Measurements from ENCODE around the gene DUSP22.
"Not testable (repeated sequence)": the region's sequence is repeated elsewhere in the genome, so short reads cannot be mapped to it uniquely, and the experiment has no call there.

The DUSP22 gene

DNA sequence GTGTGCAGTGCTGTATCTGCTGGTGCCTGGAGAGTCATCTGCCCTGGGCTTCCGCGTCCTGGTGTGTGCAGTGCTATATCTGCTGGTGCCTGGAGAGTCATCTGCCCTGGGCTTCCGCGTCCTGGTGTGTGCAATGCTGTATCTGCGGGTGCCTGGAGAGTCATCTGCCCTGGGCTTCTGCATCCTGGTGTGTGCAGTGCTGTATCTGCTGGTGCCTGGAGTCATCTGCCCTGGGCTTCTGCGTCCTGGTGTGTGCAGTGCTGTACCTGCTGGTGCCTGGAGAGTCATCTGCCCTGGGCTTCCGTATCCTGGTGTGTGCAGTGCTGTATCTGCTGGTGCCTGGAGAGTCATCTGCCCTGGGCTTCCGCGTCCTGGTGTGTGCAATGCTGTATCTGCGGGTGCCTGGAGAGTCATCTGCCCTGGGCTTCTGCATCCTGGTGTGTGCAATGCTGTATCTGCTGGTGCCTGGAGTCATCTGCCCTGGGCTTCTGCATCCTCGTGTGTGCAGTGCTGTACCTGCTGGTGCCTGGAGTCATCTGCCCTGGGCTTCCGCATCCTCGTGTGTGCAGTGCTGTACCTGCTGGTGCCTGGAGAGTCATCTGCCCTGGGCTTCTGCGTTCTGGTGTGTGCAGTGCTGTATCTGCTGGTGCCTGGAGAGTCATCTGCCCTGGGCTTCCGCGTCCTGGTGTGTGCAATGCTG lies 33.0 kb downstream of the DUSP22 start:
- not testable (repeated sequence) for H3K27ac ChIP-seq (ENCODE audit: low read depth, low read length); H3K79me2 ChIP-seq (ENCODE audit: control insufficient read depth, insufficient read depth, low read length, unreplicated experiment); H3K4me3 ChIP-seq (ENCODE audit: low read depth, low read length); H3K27me3 ChIP-seq (ENCODE audit: insufficient read depth, low read length); H3K36me3 ChIP-seq (ENCODE audit: insufficient read depth, low read length); H2AFZ ChIP-seq (ENCODE audit: low read length, unreplicated experiment)
- H3K4me1 ChIP-seq (ENCODE audit: control insufficient read depth, insufficient read depth, low read length, unreplicated experiment) = peaks cover 18% of the 10 kb centered on the region

DNA sequence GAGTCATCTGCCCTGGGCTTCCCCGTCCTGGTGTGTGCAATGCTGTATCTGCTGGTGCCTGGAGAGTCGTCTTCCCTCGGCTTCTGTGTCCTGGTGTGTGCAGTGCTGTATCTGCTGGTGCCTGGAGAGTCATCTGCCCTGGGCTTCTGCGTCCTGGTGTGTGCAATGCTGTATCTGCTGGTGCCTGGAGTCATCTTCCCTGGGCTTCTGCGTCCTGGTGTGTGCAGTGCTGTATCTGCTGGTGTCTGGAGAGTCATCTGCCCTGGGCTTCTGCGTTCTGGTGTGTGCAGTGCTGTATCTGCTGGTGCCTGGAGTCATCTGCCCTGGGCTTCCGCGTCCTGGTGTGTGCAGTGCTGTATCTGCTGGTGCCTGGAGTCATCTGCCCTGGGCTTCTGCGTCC lies 33.8 kb downstream of the DUSP22 start:
- H3K4me3 ChIP-seq (ENCODE audit: low read depth, low read length); H2AFZ ChIP-seq (ENCODE audit: low read length, unreplicated experiment); H3K79me2 ChIP-seq (ENCODE audit: control insufficient read depth, insufficient read depth, low read length, unreplicated experiment); H3K36me3 ChIP-seq (ENCODE audit: insufficient read depth, low read length); H3K27ac ChIP-seq (ENCODE audit: low read depth, low read length); H3K27me3 ChIP-seq (ENCODE audit: insufficient read depth, low read length): not testable (repeated sequence)
- H3K4me1 ChIP-seq (ENCODE audit: control insufficient read depth, insufficient read depth, low read length, unreplicated experiment) = peaks cover 18% of the 10 kb centered on the region

DNA sequence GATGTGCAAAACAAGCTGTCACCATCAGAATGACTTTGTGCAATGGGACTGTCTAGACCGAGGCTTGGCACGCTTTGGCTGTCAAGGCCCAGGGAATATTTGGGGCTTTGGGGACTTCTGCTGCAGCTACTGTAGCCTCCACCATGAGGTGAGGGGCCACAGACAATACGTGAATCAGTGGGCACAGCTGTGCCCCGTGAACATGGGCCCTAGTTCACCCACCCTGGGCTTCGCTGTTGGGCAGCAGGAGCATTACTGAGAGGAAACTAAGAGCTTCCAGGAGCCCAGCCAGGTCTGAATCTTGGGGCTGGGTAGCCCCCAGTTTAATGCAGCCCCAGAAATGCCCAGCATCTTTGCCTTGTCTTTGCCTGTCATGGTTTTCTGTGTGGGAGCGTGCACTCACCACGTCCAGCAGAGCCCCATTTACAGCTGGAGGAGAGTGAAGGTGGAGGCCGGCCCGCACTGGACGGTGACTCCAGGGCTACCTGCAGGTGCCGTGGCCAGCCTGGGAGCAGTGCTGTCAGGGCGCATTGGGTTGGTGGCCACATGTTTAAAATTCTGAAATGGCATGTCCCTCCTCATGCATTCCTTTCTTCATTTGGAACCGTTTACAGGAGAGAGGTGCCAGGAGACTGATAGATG lies 34.7 kb downstream of the DUSP22 start:
- H3K4me1 ChIP-seq (ENCODE audit: control insufficient read depth, insufficient read depth, low read length, unreplicated experiment) = peaks cover 18% of the 10 kb centered on the region
- peak overlapping the region; percentile 58 for H3K4me3 ChIP-seq (ENCODE audit: low read depth, low read length)
- no peaks in the 10 kb centered on the region for H3K36me3 ChIP-seq (ENCODE audit: insufficient read depth, low read length)
- no peaks in the 10 kb centered on the region for H3K79me2 ChIP-seq (ENCODE audit: control insufficient read depth, insufficient read depth, low read length, unreplicated experiment)
- no peaks in the 10 kb centered on the region for H3K27me3 ChIP-seq (ENCODE audit: insufficient read depth, low read length)
- H3K27ac ChIP-seq (ENCODE audit: low read depth, low read length) = peak overlapping the region; percentile 61
- H2AFZ ChIP-seq (ENCODE audit: low read length, unreplicated experiment) = no peak overlapping the region

DNA sequence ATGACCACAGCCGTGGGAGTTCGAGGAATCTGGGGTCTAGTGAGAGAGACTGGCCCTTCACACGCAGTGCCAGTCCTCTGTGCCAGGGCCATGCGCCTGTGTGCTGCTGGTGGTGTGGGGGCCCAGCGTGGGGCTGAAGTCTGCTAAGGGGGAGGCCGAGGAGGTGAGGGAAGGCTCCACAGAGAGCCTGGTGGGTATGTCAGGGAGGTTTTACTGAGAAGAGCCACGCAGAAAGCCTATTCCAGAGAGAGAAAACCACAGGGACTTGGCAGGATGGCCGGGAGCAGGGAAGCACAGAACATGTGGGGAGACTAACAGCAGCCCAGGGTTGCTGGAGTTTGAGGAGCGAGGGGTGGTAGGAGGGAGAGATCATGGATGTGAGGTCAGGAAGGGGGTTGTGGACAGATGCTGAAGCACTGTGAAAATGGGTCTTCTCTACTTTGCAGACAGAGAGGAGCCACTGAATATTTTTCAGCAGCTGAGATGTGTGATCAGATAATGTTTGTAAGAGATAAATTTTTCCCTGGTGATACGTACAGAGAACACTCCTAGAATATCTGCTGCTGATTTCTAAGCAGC lies 35.3 kb downstream of the DUSP22 start:
- H3K36me3 ChIP-seq (ENCODE audit: insufficient read depth, low read length) = no peaks in the 10 kb centered on the region
- H2AFZ ChIP-seq (ENCODE audit: low read length, unreplicated experiment) = peak overlapping the region; percentile 17
- peak overlapping the region; percentile 61 for H3K27ac ChIP-seq (ENCODE audit: low read depth, low read length)
- no peaks in the 10 kb centered on the region for H3K79me2 ChIP-seq (ENCODE audit: control insufficient read depth, insufficient read depth, low read length, unreplicated experiment)
- peaks cover 25% of the 10 kb centered on the region for H3K4me1 ChIP-seq (ENCODE audit: control insufficient read depth, insufficient read depth, low read length, unreplicated experiment)
- peak overlapping the region; percentile 58 for H3K4me3 ChIP-seq (ENCODE audit: low read depth, low read length)
- H3K27me3 ChIP-seq (ENCODE audit: insufficient read depth, low read length) = no peaks in the 10 kb centered on the region

DNA sequence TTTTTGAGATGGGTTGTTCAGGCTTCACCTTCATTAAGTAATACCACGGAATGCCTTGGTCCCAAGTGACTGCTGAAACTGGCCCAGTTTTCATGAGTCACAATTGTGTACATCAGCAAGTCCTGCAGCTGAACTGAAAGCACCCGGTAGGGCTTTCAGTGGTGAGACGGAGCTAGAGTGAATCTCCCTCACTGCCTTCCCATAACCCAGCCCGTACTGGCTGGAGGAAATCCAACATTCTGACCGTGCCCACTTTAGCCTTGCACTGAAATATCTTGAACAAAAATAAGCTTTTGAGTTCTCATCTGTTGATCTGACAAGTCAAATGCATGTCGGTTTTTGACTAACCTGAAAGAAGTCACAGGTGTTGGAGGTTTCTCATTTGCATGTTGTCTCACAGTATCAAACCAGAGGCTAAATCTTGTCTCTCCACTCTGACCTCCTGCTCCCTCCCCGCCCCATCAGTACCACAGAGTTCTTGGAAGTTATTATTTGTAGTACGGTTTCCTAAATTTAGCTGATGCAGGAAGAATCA lies 35.9 kb downstream of the DUSP22 start:
- no peak overlapping the region for H2AFZ ChIP-seq (ENCODE audit: low read length, unreplicated experiment)
- peak overlapping the region; percentile 61 for H3K27ac ChIP-seq (ENCODE audit: low read depth, low read length)
- H3K4me1 ChIP-seq (ENCODE audit: control insufficient read depth, insufficient read depth, low read length, unreplicated experiment) = peaks cover 30% of the 10 kb centered on the region

DNA sequence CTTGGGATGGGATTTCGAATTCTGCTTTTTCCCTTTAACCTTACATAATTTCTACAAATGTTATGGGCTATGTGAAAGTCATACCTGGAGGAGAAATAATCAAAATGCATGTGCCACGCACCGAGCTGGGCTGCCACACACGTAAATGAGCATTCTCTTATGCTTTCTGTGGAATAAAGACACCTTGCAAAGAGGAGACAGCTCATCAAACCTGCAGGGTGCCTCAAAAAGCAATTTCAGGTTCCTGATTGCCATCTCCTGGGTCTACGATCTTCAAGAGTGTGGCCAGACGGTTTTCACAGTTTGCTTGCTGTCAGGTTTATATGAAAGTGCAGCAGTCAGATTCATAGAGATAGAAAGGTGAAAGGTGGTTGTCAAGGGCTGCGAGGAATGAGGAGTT lies 36.6 kb downstream of the DUSP22 start:
- Histone ChIP-seq H3K4me3 (ENCODE audit: low read depth, low read length) (no peak overlapping the region), H3K36me3 (ENCODE audit: insufficient read depth, low read length) (no peaks in the 10 kb centered on the region), H3K27me3 (ENCODE audit: insufficient read depth, low read length) (no peaks in the 10 kb centered on the region), H2AFZ (ENCODE audit: low read length, unreplicated experiment) (no peak overlapping the region), H3K79me2 (ENCODE audit: control insufficient read depth, insufficient read depth, low read length, unreplicated experiment) (no peaks in the 10 kb centered on the region), H3K27ac (ENCODE audit: low read depth, low read length) (no peak overlapping the region), H3K4me1 (ENCODE audit: control insufficient read depth, insufficient read depth, low read length, unreplicated experiment) (peaks cover 36% of the 10 kb centered on the region)

More for the DNA sequence above, 35.9 kb downstream of the DUSP22 start:
- H3K4me3 ChIP-seq (ENCODE audit: low read depth, low read length) = peak overlapping the region; percentile 58
- no peaks in the 10 kb centered on the region for H3K36me3 ChIP-seq (ENCODE audit: insufficient read depth, low read length)
- H3K79me2 ChIP-seq (ENCODE audit: control insufficient read depth, insufficient read depth, low read length, unreplicated experiment) = no peaks in the 10 kb centered on the region
- no peaks in the 10 kb centered on the region for H3K27me3 ChIP-seq (ENCODE audit: insufficient read depth, low read length)

DNA sequence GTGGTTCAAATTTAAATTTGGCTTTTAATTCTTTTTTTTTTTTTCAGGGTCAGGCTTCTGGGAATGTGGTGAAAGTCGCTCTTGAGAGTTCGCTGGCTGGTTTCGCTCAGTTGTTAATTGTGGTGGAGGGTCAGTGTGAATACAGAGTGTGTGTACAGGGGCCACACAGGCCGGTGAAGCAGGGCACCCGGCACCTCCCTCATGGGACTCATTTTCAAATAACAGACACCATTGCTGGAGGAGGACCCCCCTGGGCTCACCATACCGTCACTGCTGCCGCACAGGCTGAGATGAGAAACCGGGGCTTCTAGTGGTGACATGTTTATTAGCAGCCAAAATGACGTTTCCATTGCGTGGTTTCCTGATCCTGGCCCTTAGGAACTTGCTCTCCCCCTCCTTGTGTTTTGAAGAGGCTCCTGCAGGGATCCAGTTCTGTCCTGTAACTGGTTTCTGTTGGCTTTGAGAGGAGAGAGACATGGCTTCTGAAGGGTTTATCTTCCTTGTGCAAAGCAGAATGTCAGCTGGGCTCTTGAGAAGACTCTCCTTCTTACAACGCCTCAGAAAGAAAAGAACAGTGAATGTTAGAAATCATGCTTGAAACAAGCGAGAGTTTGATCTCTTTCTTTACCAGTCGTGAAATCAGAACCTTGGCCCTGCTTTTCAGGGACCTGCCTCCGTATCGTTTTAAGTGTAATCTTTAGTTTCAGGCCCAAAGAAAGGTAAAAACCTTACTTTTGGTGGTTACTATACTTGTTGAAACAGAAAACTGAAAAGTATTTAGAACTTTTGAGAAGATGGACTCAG lies 37.8 kb downstream of the DUSP22 start:
- H3K4me3 ChIP-seq (ENCODE audit: low read depth, low read length) = no peak overlapping the region
- H3K27me3 ChIP-seq (ENCODE audit: insufficient read depth, low read length) = no peaks in the 10 kb centered on the region
- no peak overlapping the region for H2AFZ ChIP-seq (ENCODE audit: low read length, unreplicated experiment)
- H3K79me2 ChIP-seq (ENCODE audit: control insufficient read depth, insufficient read depth, low read length, unreplicated experiment) = no peaks in the 10 kb centered on the region
- H3K36me3 ChIP-seq (ENCODE audit: insufficient read depth, low read length) = no peaks in the 10 kb centered on the region
- peaks cover 36% of the 10 kb centered on the region for H3K4me1 ChIP-seq (ENCODE audit: control insufficient read depth, insufficient read depth, low read length, unreplicated experiment)
- H3K27ac ChIP-seq (ENCODE audit: low read depth, low read length) = no peak overlapping the region

DNA sequence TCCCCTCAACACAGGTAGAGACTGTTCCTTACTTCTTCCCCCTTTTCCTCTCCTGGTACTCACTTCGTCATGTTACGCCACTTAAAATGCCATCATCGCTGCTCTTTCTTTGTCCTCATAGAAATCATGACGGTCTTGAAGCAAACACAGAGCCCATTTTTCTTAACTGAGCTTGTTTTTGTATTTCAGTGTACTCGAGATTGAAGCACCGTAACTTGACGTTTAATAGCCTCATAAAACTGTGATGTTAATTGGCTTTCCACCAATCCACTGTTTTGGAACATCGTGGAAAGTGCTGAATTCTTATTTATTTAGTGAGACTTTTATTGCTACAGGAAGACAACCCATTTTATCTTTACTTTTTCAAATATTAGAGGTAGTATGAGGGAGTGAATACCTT lies 38.7 kb downstream of the DUSP22 start:
- Histone ChIP-seq H3K36me3 (ENCODE audit: insufficient read depth, low read length) (no peaks in the 10 kb centered on the region), H3K27me3 (ENCODE audit: insufficient read depth, low read length) (no peaks in the 10 kb centered on the region), H2AFZ (ENCODE audit: low read length, unreplicated experiment) (no peak overlapping the region), H3K79me2 (ENCODE audit: control insufficient read depth, insufficient read depth, low read length, unreplicated experiment) (no peaks in the 10 kb centered on the region), H3K4me3 (ENCODE audit: low read depth, low read length) (no peak overlapping the region), H3K27ac (ENCODE audit: low read depth, low read length) (no peak overlapping the region), H3K4me1 (ENCODE audit: control insufficient read depth, insufficient read depth, low read length, unreplicated experiment) (peaks cover 36% of the 10 kb centered on the region)

DNA sequence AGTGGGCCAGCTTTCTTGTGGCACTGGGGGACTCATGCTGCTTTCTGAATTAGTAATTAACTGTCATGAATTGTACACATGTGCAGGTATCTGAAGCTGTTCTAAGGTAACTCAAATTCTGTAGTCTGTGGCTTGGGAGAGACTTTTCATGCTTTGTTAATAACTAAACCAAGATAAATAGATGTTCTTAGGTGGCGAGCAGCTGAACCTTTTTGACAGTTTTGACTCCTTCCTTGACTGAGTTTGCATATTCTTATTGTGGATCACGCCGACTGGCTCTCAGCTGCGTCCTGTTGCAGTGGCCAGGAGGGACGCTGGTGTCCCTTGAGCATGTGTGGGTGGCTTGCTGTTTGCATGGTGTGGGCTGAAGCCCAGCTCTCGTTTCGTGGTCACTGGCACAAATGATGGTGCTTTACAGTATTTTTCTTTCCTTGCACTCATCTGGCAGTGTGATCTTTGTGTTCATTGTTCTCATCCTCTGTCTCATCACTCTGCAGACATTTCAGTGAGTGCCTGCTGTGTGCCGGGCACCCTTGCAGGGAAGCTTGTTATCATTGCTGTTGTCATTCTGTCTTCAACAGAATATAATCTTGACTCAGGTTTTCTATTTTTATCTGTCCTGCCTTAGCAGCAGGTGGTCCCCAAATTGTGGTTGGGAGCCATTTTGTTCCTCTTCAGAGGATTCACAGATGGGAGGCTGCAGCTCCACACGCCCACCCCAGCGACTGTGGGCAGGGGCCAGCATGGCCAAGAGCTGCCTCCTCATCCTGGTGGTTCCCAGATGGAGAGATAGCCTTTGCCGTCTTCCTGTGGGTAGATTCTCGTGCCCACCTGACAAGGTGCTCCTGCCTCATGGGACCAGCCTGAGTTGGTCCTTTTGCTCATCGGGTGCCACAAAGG lies 39.6 kb downstream of the DUSP22 start:
- Histone ChIP-seq H3K4me1 (ENCODE audit: control insufficient read depth, insufficient read depth, low read length, unreplicated experiment) (peaks cover 36% of the 10 kb centered on the region), H3K4me3 (ENCODE audit: low read depth, low read length) (no peak overlapping the region), H3K36me3 (ENCODE audit: insufficient read depth, low read length) (no peaks in the 10 kb centered on the region), H3K79me2 (ENCODE audit: control insufficient read depth, insufficient read depth, low read length, unreplicated experiment) (no peaks in the 10 kb centered on the region), H3K27ac (ENCODE audit: low read depth, low read length) (no peak overlapping the region), H2AFZ (ENCODE audit: low read length, unreplicated experiment) (no peak overlapping the region), H3K27me3 (ENCODE audit: insufficient read depth, low read length) (no peaks in the 10 kb centered on the region)

DNA sequence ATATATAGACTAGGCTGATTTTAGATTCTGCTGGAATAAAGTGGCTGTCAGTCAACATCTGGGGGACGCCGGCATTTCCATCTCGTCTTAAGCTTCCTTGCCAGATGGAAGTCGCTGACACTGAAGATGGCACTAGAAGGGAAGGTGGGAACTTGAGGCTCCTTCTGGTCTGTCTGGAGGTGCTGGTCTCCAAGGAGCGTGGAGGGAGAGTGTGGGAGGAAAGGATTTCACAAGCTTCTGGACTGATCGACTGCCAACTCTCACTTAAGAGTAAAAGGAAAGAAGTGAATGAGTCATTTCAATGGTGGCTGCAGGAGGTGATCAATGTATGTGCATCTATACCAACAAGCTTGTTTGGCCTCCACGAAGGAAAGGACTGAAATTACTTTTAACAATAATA lies 40.4 kb downstream of the DUSP22 start:
- Histone ChIP-seq H3K27me3 (ENCODE audit: insufficient read depth, low read length) (no peaks in the 10 kb centered on the region), H3K27ac (ENCODE audit: low read depth, low read length) (no peak overlapping the region), H3K36me3 (ENCODE audit: insufficient read depth, low read length) (no peaks in the 10 kb centered on the region), H3K4me1 (ENCODE audit: control insufficient read depth, insufficient read depth, low read length, unreplicated experiment) (peaks cover 28% of the 10 kb centered on the region), H2AFZ (ENCODE audit: low read length, unreplicated experiment) (no peak overlapping the region), H3K79me2 (ENCODE audit: control insufficient read depth, insufficient read depth, low read length, unreplicated experiment) (no peaks in the 10 kb centered on the region), H3K4me3 (ENCODE audit: low read depth, low read length) (no peak overlapping the region)

Data from ACC112 (cell line).